ENCODE measurements around the gene MAP3K19.

GRCh38 chr2:134943540-134943939 is 103.7 kb downstream of the MAP3K19 start:
- TF ChIP-seq POLR2A (IDR thresholded peaks at IDR 0.05; ENCODE audit: control extremely low read depth in 1 of 2, low read depth in 2 of 2, low read length in 2 of 2), result no peak
- no peak for TF ChIP-seq POLR2AphosphoS5 (IDR thresholded peaks at IDR 0.05; ENCODE audit: low read depth, low read length)
- TF ChIP-seq RFX5 (IDR thresholded peaks at IDR 0.05; ENCODE audit: borderline replicate concordance, low read depth, low read length), result no peak
- TF ChIP-seq JUN (IDR thresholded peaks at IDR 0.05; ENCODE audit: low read depth, low read length), result no peak
- TF ChIP-seq CBX5 (IDR thresholded peaks at IDR 0.05; ENCODE audit: low read depth, low read length), result no peak
- no peak for TF ChIP-seq CTCF (IDR thresholded peaks at IDR 0.05; ENCODE audit: control extremely low read depth in 1 of 3, insufficient read depth in 1 of 3, low read depth in 1 of 3, low read length in 3 of 3)
- TF ChIP-seq KDM1A (IDR thresholded peaks at IDR 0.05; ENCODE audit: borderline replicate concordance, low read length), result no peak
- TF ChIP-seq CBX8 (IDR thresholded peaks at IDR 0.05; ENCODE audit: borderline replicate concordance, low read depth, low read length), result no peak
- no peak for TF ChIP-seq EP300 (IDR thresholded peaks at IDR 0.05; ENCODE audit: borderline replicate concordance in 1 of 2, low read depth in 2 of 2, low read length in 2 of 2)
- TF ChIP-seq USF2 (IDR thresholded peaks at IDR 0.05; ENCODE audit: low read length), result no peak

Measured in H1 (cell line).